ENCODE data around the gene PCSK9.

DNA sequence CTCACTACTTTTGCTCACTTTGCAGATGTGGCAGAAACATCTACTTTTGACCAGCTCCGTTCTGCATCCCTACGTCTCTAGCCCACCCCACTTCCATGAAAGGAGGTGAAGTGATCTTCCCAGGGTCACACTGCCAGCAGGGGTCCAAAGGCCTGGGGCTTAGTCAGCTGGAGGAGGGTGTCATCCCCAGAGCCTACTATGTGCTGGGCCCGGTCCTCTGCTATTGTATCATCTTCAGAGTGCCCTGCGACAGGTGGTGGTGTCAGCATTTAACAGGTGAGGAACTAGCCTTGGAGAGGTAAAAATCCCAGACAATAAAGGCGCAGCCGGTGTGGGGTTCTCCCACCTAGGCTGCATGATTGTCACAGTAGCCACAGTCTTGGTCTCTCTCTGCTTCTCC, 46.2 kb upstream of the PCSK9 start:
- TF ChIP-seq, protein P1, sequence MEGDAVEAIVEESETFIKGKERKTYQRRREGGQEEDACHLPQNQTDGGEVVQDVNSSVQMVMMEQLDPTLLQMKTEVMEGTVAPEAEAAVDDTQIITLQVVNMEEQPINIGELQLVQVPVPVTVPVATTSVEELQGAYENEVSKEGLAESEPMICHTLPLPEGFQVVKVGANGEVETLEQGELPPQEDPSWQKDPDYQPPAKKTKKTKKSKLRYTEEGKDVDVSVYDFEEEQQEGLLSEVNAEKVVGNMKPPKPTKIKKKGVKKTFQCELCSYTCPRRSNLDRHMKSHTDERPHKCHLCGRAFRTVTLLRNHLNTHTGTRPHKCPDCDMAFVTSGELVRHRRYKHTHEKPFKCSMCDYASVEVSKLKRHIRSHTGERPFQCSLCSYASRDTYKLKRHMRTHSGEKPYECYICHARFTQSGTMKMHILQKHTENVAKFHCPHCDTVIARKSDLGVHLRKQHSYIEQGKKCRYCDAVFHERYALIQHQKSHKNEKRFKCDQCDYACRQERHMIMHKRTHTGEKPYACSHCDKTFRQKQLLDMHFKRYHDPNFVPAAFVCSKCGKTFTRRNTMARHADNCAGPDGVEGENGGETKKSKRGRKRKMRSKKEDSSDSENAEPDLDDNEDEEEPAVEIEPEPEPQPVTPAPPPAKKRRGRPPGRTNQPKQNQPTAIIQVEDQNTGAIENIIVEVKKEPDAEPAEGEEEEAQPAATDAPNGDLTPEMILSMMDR (IDR thresholded peaks at IDR 0.05): no peak
- TF ChIP-seq POLR2A (IDR thresholded peaks at IDR 0.05): no peak
